A549 treated with ZK216348 at 1 μM for 4 hours (cell line): ENCODE results near the gene ZIC5. TPM values are rescaled to one million over a fixed set of nuclear protein-coding genes. Genes with fewer than 3 reads are reported as not detected.

Experiments
- total RNA-seq: library from RNA; stranded (reverse); fragments of 200-300 nt; extraction: Qiagen RNA extraction; gene quantifications from 5 replicates; pipeline ENCODE4 v1.2.3, GENCODE V29; 2022; ENCODE audit warnings: low read depth

The ZIC5 gene
- 2.4 to 3.8 TPM (median 2.6 TPM) in 5 replicates for total RNA-seq

DNA sequence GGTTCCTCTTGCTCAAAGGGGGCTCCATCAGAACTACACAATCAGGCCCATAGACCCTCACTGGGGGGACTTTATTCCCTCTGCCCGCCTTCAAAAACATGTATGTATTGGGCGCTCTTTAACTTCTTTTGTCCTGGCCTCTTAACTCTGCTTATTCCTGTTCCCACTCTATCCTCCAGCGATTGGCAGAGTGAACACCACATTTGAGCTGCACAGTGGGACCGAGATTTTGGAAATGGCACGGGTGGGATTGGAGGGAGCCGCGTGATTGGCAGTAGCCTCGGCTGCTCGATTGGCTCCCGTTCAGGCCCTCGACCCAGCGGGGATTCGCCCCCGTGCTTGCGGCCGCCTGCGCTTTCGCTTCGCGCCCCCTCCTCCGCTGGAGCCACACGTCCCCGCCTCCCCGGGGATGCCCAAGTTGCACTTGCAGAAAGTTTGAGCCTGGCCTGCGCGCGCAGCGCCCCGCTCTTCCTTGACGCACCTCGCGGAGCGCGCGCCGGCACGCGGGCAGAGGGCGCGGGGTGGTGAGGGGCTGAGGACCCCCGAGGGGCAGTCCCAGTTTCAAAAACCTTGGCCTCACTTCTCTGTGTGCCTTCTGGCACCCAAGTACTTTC lies at the start of gene ZIC5:
ZIC5 (minus strand) TSS at position 192 of the 614 bp plus-strand sequence; CDS start at position 28, 164 bp downstream.

DNA sequence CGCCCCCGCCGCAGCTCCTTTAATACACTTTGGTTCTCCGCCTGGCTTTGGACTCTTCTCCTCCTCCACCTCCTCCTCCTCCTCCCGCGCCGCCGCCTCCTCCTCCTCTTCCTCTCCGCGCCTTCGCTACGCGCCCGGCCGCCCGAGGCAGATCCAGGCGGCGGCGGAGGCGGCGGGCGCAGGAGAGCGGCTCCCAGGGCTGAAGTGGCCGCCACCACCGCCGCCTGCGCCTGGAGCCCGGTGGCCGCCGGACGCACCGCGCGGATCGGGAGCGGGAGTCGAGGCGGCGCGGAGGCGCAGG lies 10.1 kb upstream of the ZIC5 start, which contains the start of gene ZIC2:
ZIC2 (plus strand) TSS at position 50 of the 301 bp plus-strand sequence. CDS start 281 bp downstream, outside the sequence.

Other genes starting within 250 kb of the ZIC5 start
- gene ZIC2, start 10.0 kb upstream of the ZIC5 start, total RNA-seq: 7.2 to 8.5 TPM (median 7.9 TPM) in 5 replicates
- 5.7 to 10.2 TPM (median 8.8 TPM) in 5 replicates for gene PCCA, start 117.3 kb upstream of the ZIC5 start, total RNA-seq